Loucy (cell line): ENCODE measurements around the gene CCDC126.

ENCODE experiments used
- H2AFZ ChIP-seq: fragments of 200-600 bp; sonication (generic); 2 replicates; pipeline ENCODE4 v1.6.0; 2016; ENCODE audit warnings: antibody characterized with exemption, mild to moderate bottlenecking, low read length, moderate library complexity
- H3F3A ChIP-seq: fragments of 200-600 bp; 2 replicates; pipeline ENCODE4 v1.6.0; 2016; ENCODE audit warnings: antibody characterized with exemption, low read depth, mild to moderate bottlenecking
- H3K27me3 ChIP-seq: fragments of 200-600 bp; sonication (generic); 2 replicates; pipeline ENCODE4 v1.6.1; 2014; ENCODE audit warnings: low read length, mild to moderate bottlenecking; ENCODE audit not compliant: insufficient read depth, poor library complexity, severe bottlenecking
- H3K36me3 ChIP-seq: fragments of 200-600 bp; sonication (generic); 2 replicates; pipeline ENCODE4 v1.6.1; 2016; ENCODE audit warnings: low read length; ENCODE audit not compliant: insufficient read depth
- H3K4me1 ChIP-seq: fragments of 200-600 bp; sonication (generic); 2 replicates; pipeline ENCODE4 v1.5.1; 2014; ENCODE audit warnings: low read length, mild to moderate bottlenecking; ENCODE audit not compliant: insufficient read depth, poor library complexity, severe bottlenecking
- H3K4me2 ChIP-seq: fragments of 200-600 bp; sonication (generic); 2 replicates; pipeline ENCODE4 v1.6.0; 2014; ENCODE audit warnings: antibody characterized with exemption, low read length, low read depth, mild to moderate bottlenecking; ENCODE audit not compliant: poor library complexity, severe bottlenecking
- H3K4me3 ChIP-seq: fragments of 200-600 bp; sonication (generic); 2 replicates; pipeline ENCODE4 v1.5.1; 2014; ENCODE audit warnings: low read length, mild to moderate bottlenecking, mixed read lengths; ENCODE audit not compliant: poor library complexity, severe bottlenecking
- H3K79me2 ChIP-seq: fragments of 200-600 bp; sonication (generic); 2 replicates; pipeline ENCODE4 v1.6.1; 2014; ENCODE audit warnings: low read length; ENCODE audit not compliant: insufficient read depth
- H3K9ac ChIP-seq: fragments of 200-600 bp; sonication (generic); 2 replicates; pipeline ENCODE4 v1.6.0; 2014; ENCODE audit warnings: mild to moderate bottlenecking, low read depth, low read length, moderate library complexity; ENCODE audit not compliant: poor library complexity, severe bottlenecking
- H3K9me2 ChIP-seq: fragments of 200-600 bp; sonication (generic); replicated peaks from 2 replicates; pipeline ENCODE4 v1.6.1; 2016; ENCODE audit warnings: low read depth, low read length, mixed read lengths
- H3K9me3 ChIP-seq: fragments of 200-600 bp; sonication (generic); 2 replicates; pipeline ENCODE4 v1.6.1; 2014; ENCODE audit warnings: mild to moderate bottlenecking, antibody characterized with exemption, low read length, low read depth; ENCODE audit not compliant: insufficient read depth
- H4K20me1 ChIP-seq: fragments of 200-600 bp; sonication (generic); 2 replicates; pipeline ENCODE4 v1.6.0; 2014; ENCODE audit warnings: antibody characterized with exemption, low read length, mild to moderate bottlenecking; ENCODE audit not compliant: insufficient read depth, poor library complexity, severe bottlenecking
- CTCF ChIP-seq: fragments of 200-600 bp; sonication (generic); conservative IDR thresholded peaks from 2 replicates; pipeline ENCODE4 v1.5.1; 2014; ENCODE audit warnings: mild to moderate bottlenecking, antibody characterized with exemption, low read length
- EZH2phosphoT487 ChIP-seq: fragments of 200-600 bp; IDR thresholded peaks from 2 replicates; pipeline ENCODE4 v1.6.1; 2018; ENCODE audit warnings: antibody characterized with exemption, mild to moderate bottlenecking, moderate library complexity, borderline replicate concordance

CCDC126 gene

GRCh38 chr7:23598296-23598695, 1.1 kb downstream of the CCDC126 start:
- H3K36me3 ChIP-seq = no peaks in the 10 kb centered on the region
- no peaks in the 10 kb centered on the region for H3F3A ChIP-seq
- peak overlapping the region; percentile 85 for H3K4me3 ChIP-seq
- peak overlapping the region; percentile 72 for H3K9ac ChIP-seq
- no peaks in the 10 kb centered on the region for H4K20me1 ChIP-seq
- H3K79me2 ChIP-seq = peaks cover 24% of the 10 kb centered on the region; the same call in 1 of the 2 replicates
- peak overlapping the region; percentile 97; the same call in 1 of the 2 replicates for H2AFZ ChIP-seq
- H3K27me3 ChIP-seq = no peaks in the 10 kb centered on the region
- H3K9me3 ChIP-seq = no peaks in the 10 kb centered on the region
- H3K4me1 ChIP-seq = peaks cover 49% of the 10 kb centered on the region
- H3K9me2 ChIP-seq = no peaks in the 10 kb centered on the region
- TF ChIP-seq EZH2phosphoT487 = no peak
- TF ChIP-seq CTCF = no peak
- peak overlapping the region; percentile 86 for H3K4me2 ChIP-seq

DNA sequence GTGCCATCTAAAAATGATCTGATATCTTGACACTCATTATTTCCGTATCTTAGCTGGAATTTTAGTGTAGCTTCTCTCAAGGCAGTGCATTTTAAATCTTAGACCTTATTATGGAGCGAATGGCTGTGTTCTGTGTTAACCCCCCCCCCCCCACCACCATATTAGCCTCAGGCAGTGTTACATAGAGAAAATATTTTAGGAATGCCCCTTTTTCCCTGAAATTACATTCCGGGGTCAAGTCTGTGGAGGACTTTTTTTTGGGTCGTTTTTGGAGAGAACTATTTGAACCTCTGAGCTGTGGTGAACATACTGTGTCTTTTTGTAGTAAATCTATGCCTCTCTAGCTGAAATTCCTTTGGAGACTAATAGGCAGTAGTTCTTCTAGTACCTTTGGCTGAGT, 3.1 kb downstream of the CCDC126 start:
- no peak overlapping the region for H2AFZ ChIP-seq
- no peaks in the 10 kb centered on the region for H3K27me3 ChIP-seq
- H3K79me2 ChIP-seq = peaks cover 26% of the 10 kb centered on the region; the same call in 1 of the 2 replicates
- TF ChIP-seq CTCF (no peak), EZH2phosphoT487 (no peak)
- peak overlapping the region; percentile 5 for H3K4me3 ChIP-seq
- H3K36me3 ChIP-seq = no peaks in the 10 kb centered on the region
- no peaks in the 10 kb centered on the region for H3K9me3 ChIP-seq
- no peaks in the 10 kb centered on the region for H4K20me1 ChIP-seq
- no peaks in the 10 kb centered on the region for H3F3A ChIP-seq
- H3K4me1 ChIP-seq = peaks cover 51% of the 10 kb centered on the region
- H3K9ac ChIP-seq = no peak overlapping the region
- H3K4me2 ChIP-seq = peak overlapping the region; percentile 86
- no peaks in the 10 kb centered on the region for H3K9me2 ChIP-seq

DNA sequence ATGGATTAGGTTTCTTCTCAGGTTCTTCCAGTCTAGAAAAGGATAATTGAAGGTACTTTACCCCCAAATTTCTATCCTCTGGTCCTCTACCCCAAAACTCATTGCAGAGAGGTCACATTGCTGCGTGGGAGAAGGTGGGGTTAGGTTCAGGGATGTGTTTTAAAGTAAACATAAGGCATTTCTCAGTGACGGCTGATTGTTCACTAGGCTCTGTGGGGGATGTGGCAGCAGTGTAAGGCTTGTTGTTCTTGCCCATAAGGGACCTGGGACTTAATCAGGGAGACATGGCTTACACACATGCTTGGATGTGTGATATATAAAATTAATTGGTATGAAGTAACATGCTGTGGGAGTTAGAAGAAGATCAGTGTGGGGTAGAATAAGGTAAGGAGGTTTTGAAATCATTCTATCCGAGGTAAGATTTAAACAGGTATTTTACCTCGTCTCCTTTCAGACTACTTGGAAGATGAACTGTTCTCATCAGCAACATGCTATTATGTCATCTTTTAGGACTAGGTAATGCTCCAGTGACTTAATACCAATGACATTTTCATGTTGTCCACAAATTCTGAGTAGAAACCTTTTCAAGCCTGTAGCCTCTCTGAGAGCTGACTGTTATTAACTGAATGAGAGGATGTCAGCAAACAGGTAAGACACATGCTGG, 6.6 kb downstream of the CCDC126 start:
- H3K4me2 ChIP-seq = peak overlapping the region; percentile 86
- H2AFZ ChIP-seq = no peak overlapping the region
- TF ChIP-seq CTCF (no peak), EZH2phosphoT487 (no peak)
- H3K9me2 ChIP-seq = no peaks in the 10 kb centered on the region
- peaks cover 24% of the 10 kb centered on the region; the same call in 1 of the 2 replicates for H3K79me2 ChIP-seq
- H3F3A ChIP-seq = no peaks in the 10 kb centered on the region
- no peaks in the 10 kb centered on the region for H4K20me1 ChIP-seq
- H3K36me3 ChIP-seq = no peaks in the 10 kb centered on the region
- H3K4me3 ChIP-seq = no peak overlapping the region
- H3K4me1 ChIP-seq = peaks cover 37% of the 10 kb centered on the region
- no peak overlapping the region for H3K9ac ChIP-seq
- no peaks in the 10 kb centered on the region for H3K27me3 ChIP-seq
- H3K9me3 ChIP-seq = no peaks in the 10 kb centered on the region
